HCT116 (cell line): ENCODE results near the gene CD19. TPM values are rescaled to one million over a fixed set of nuclear protein-coding genes. Genes with fewer than 3 reads are reported as not detected.

Experiments
- ATAC-seq: fragments of 200-7000 bp; cut with Tn5 transposase; 2 replicates; pipeline ENCODE4 v1.9.1; 2020; ENCODE audit warnings: mild to moderate bottlenecking, moderate library complexity
- Bru-seq: library from RNA; stranded (reverse); fragments of 400-500 nt; gene quantifications from one replicate; lab custom pipeline; 2021; lab: Mats Ljungman, UMichigan
- BruChase-seq, 2 experiments: library from RNA; stranded (reverse); fragments of 400-500 nt; gene quantifications; one replicate each; lab custom pipeline; 2021; lab: Mats Ljungman, UMichigan
- BruUV-seq: library from RNA; stranded (reverse); fragments of 400-500 nt; replicated peaks from 2 replicates; lab custom pipeline; 2021; lab: Mats Ljungman, UMichigan
- CTCF ChIA-PET: fragments of 300-600 bp; sonication (Branson Sonifier 250); formaldehyde crosslinking; loops from one replicate; lab custom pipeline; 2021; ENCODE audit warnings: antibody characterized with exemption; lab: Charles Lee
- POLR2A ChIA-PET: fragments of 300-600, 350-600 bp; sonication (Branson Sonifier 250); formaldehyde crosslinking; loops from one replicate; lab custom pipeline; 2021; ENCODE audit warnings: antibody characterized with exemption; lab: Charles Lee
- RAD21 ChIA-PET, 2 experiments: fragments of 300-600 bp; sonication (Branson Sonifier 250); formaldehyde crosslinking; loops; one replicate each; lab custom pipeline; 2023; ENCODE audit warnings: low total read pairs in 2 of 2; ENCODE audit not compliant: uncharacterized antibody in 2 of 2, unreplicated experiment in 2 of 2, low non-redundant PET in 1 of 2; lab: Charles Lee
- DNase-seq: peaks from one replicate; pipeline ENCODE4 v3.0.0-alpha.2; 2010; ENCODE audit warnings: low read depth, low spot score
- H2AFZ ChIP-seq: fragments of 200-600 bp; shearing (Covaris generic), sonication (generic); 2 replicates; pipeline ENCODE4 v1.6.1; 2017; ENCODE audit warnings: low read depth, mixed run types, mixed read lengths, antibody characterized with exemption, low read length; ENCODE audit not compliant: poor library complexity, severe bottlenecking
- H3K27ac ChIP-seq: 2 replicates; pipeline ENCODE4 v1.5.1; 2012; ENCODE audit warnings: low read depth, low read length
- H3K27me3 ChIP-seq: fragments of 200-600 bp; sonication (generic); 2 replicates; pipeline ENCODE4 v1.6.1; 2016; ENCODE audit warnings: mixed run types, low read length, mixed read lengths; ENCODE audit not compliant: insufficient read depth
- H3K36me3 ChIP-seq, 2 experiments: fragments of 200-500 bp in 1 of 2; fragments of 200-600 bp in 1 of 2; sonication (Bioruptor generic) in 1 of 2; sonication (generic) in 1 of 2; 2 replicates each; pipeline versions ENCODE4 v1.5.1 to v1.6.1; 2014 to 2016; ENCODE audit warnings: low read length in 2 of 2, inconsistent platforms in 1 of 2, mixed read lengths in 1 of 2, mixed run types in 1 of 2; ENCODE audit not compliant: insufficient read depth in 2 of 2, control insufficient read depth in 1 of 2
- H3K4me1 ChIP-seq, 2 experiments: fragments of 200-600 bp in 1 of 2; sonication (generic) in 1 of 2; 2 replicates each; pipeline versions ENCODE4 v1.5.1 to v1.6.1; 2012 to 2017; ENCODE audit warnings: low read length in 2 of 2, inconsistent platforms in 1 of 2, mild to moderate bottlenecking in 1 of 2, mixed read lengths in 1 of 2, mixed run types in 1 of 2, moderate library complexity in 1 of 2; ENCODE audit not compliant: insufficient read depth in 2 of 2, control insufficient read depth in 1 of 2
- H3K4me2 ChIP-seq: fragments of 200-600 bp; sonication (generic); 2 replicates; pipeline ENCODE4 v1.6.1; 2017; ENCODE audit warnings: mixed run types, low read length, mixed read lengths
- H3K4me3 ChIP-seq, 2 experiments: fragments of 200-600 bp in 1 of 2; sonication (generic) in 1 of 2; replicated peaks in 1 of 2; 2 replicates each; pipeline ENCODE4 v1.5.1; 2011 to 2016; ENCODE audit warnings: low read length in 2 of 2, control low read depth in 1 of 2, low read depth in 1 of 2, mild to moderate bottlenecking in 1 of 2, mixed read lengths in 1 of 2, mixed run types in 1 of 2
- H3K79me2 ChIP-seq: fragments of 200-600 bp; sonication (generic); 2 replicates; pipeline ENCODE4 v1.6.1; 2017; ENCODE audit warnings: mild to moderate bottlenecking, mixed run types, low read length, moderate library complexity, mixed read lengths; ENCODE audit not compliant: insufficient read depth
- H3K9ac ChIP-seq: fragments of 200-600 bp; sonication (generic); 2 replicates; pipeline ENCODE4 v1.6.1; 2016; ENCODE audit warnings: low read length, mixed read lengths
- H3K9me2 ChIP-seq: fragments of 200-600 bp; sonication (generic), shearing (Covaris generic); 2 replicates; pipeline ENCODE4 v1.6.1; 2017; ENCODE audit warnings: mixed run types, mild to moderate bottlenecking, moderate library complexity; ENCODE audit not compliant: insufficient read depth
- H3K9me3 ChIP-seq, 2 experiments: fragments of 200-500 bp in 1 of 2; fragments of 200-600 bp in 1 of 2; sonication (Bioruptor generic) in 1 of 2; sonication (generic) in 1 of 2; 2 replicates each; pipeline ENCODE4 v1.6.1; 2014 to 2017; ENCODE audit warnings: low read length in 2 of 2, mixed read lengths in 2 of 2, inconsistent platforms in 1 of 2, low read depth in 1 of 2, mild to moderate bottlenecking in 1 of 2, mixed run types in 1 of 2, moderate library complexity in 1 of 2; ENCODE audit not compliant: control insufficient read depth in 1 of 2, insufficient read depth in 1 of 2
- H4K20me1 ChIP-seq: fragments of 200-600 bp; sonication (generic), shearing (Covaris generic); 2 replicates; pipeline ENCODE4 v1.6.1; 2017; ENCODE audit warnings: mixed run types, mild to moderate bottlenecking, moderate library complexity; ENCODE audit not compliant: insufficient read depth
- CBX3 ChIP-seq: IDR thresholded peaks from 2 replicates; pipeline ENCODE4 v1.6.1; 2012; ENCODE audit warnings: low read depth
- CTCF ChIP-seq, 3 experiments: fragments of 200-600 bp in 1 of 3; sonication (generic) in 1 of 3; IDR thresholded peaks in 2 of 3; conservative IDR thresholded peaks in 1 of 3; 2 replicates each; pipeline ENCODE4 v1.5.1; 2012 to 2017; ENCODE audit warnings: low read depth in 2 of 3, low read length in 2 of 3, antibody characterized with exemption in 1 of 3, borderline replicate concordance in 1 of 3, control low read depth in 1 of 3, mild to moderate bottlenecking in 1 of 3, mixed read lengths in 1 of 3, mixed run types in 1 of 3, moderate library complexity in 1 of 3; ENCODE audit not compliant: insufficient read depth in 1 of 3
- EGR1 ChIP-seq: IDR thresholded peaks from 2 replicates; pipeline ENCODE4 v1.6.1; 2012; ENCODE audit warnings: low read depth
- FOSL1 ChIP-seq: IDR thresholded peaks from 2 replicates; pipeline ENCODE4 v1.6.1; 2012; ENCODE audit warnings: low read depth
- JUND ChIP-seq: IDR thresholded peaks from 2 replicates; pipeline ENCODE4 v1.6.1; 2012
- POLR2A ChIP-seq: IDR thresholded peaks from 2 replicates; pipeline ENCODE4 v1.7.0; 2011; ENCODE audit warnings: borderline replicate concordance; ENCODE audit not compliant: insufficient read depth, insufficient read length; ENCODE audit errors: extremely low read depth
- SRF ChIP-seq: IDR thresholded peaks from 2 replicates; pipeline ENCODE4 v1.6.1; 2012; ENCODE audit warnings: low read depth
- TCF7L2 ChIP-seq: IDR thresholded peaks from 2 replicates; pipeline ENCODE4 v1.7.0; 2011; ENCODE audit warnings: borderline replicate concordance, inconsistent platforms; ENCODE audit not compliant: insufficient read depth, insufficient read length; ENCODE audit errors: extremely low read depth
- YY1 ChIP-seq: IDR thresholded peaks from 2 replicates; pipeline ENCODE4 v1.6.1; 2011; ENCODE audit warnings: low read length, low read depth, moderate library complexity, mild to moderate bottlenecking; ENCODE audit not compliant: insufficient replicate concordance; ENCODE audit errors: extremely low read depth
- ZFX ChIP-seq: fragments of 450-650 bp; IDR thresholded peaks from 2 replicates; pipeline ENCODE4 v1.6.1; 2017
- intact Hi-C: fragments of 100-400 bp; cut with micrococcal nuclease; formaldehyde crosslinking; loops from 2 replicates; pipeline ENCODE4 v1.10.0; 2022
- long read RNA-seq: library from polyadenylated mRNA; unstranded; transcript quantifications from one replicate; pipeline ENCODE4 v2.0.0, GENCODE V29; 2021; ENCODE audit not compliant: unreplicated experiment
- polyA plus RNA-seq: library from polyadenylated mRNA; unstranded; fragments of >200 nt; gene quantifications from 2 replicates; pipeline ENCODE4 v1.2.1, GENCODE V29; 2012; ENCODE audit warnings: missing spikeins
- total RNA-seq: library from RNA; stranded (reverse); gene quantifications from one replicate; pipeline ENCODE4 v1.2.1, GENCODE V29; 2021; ENCODE audit not compliant: unreplicated experiment

Gene CD19
- 0.27 TPM for total RNA-seq
- 0.05 and 0.09 TPM in 2 replicates for polyA plus RNA-seq
- Bru-seq, nascent RNA, result percentile 9 among the genes with signal in this experiment
- percentile 13 among the genes with signal in this experiment for BruChase-seq, experiment 1, labeled RNA remaining after a 6-hour chase
- BruChase-seq, experiment 2, labeled RNA remaining after a 2-hour chase, result not detected
- long read RNA-seq, result 0 reads

GRCh38 chr16:28931801-28932225 lies at the start of gene CD19:
CD19 (plus strand) TSS chr16:28931971; CDS start chr16:28932001, 30 bp downstream.
- POLR2A ChIA-PET, result no interaction called here
- Histone ChIP-seq H2AFZ (no peak within 1 kb of the TSS), H3K36me3 (no peaks in the 10 kb centered on the region), H3K4me3 (no peak within 1 kb of the TSS), H4K20me1 (no peaks in the 10 kb centered on the region), H3K4me2 (no peak within 1 kb of the TSS), H3K9ac (no peak within 1 kb of the TSS), H3K27ac (no peak within 1 kb of the TSS), H3K4me1 (peaks cover 4 to 17% of the 10 kb centered on the region in 2 experiments; a peak in 3 of 4 replicates), H3K79me2 (no peaks in the 10 kb centered on the region), H3K27me3 (no peaks in the 10 kb centered on the region), H3K9me2 (no peaks in the 10 kb centered on the region), H3K9me3 (no peaks in the 10 kb centered on the region)
- CTCF ChIA-PET, result no interaction called here
- no peak for TF ChIP-seq EGR1
- no peak for TF ChIP-seq FOSL1
- TF ChIP-seq TCF7L2, result no peak
- no peak for TF ChIP-seq YY1
- no peak for TF ChIP-seq ZFX
- TF ChIP-seq CTCF (IDR thresholded peaks at IDR 0.05 in 2 of 3, conservative IDR thresholded peaks at IDR 0.05 in 1 of 3; ENCODE audit: borderline replicate concordance in 1 of 3, insufficient read depth in 1 of 3, low read depth in 2 of 3, low read length in 2 of 3), result no peak
- TF ChIP-seq SRF, result no peak
- TF ChIP-seq JUND, result no peak
- no peak for TF ChIP-seq POLR2A
- TF ChIP-seq CBX3, result no peak
- no TSS peak for BruUV-seq
- intact Hi-C loops, result no loop called here
- RAD21 ChIA-PET, result no interaction called here
- DNase-seq (no peak), ATAC-seq (no peak)
